22Rv1 (cell line): ENCODE data around the gene ZNF776.

ENCODE experiments used
- CTCF ChIP-seq: fragments of 450-650 bp; IDR thresholded peaks from 2 replicates; pipeline ENCODE4 v1.5.1; 2017; ENCODE audit warnings: mild to moderate bottlenecking
- ZFX ChIP-seq: fragments of 450-650 bp; IDR thresholded peaks from 2 replicates; pipeline ENCODE4 v1.6.1; 2017; ENCODE audit warnings: antibody characterized with exemption, borderline replicate concordance

GRCh38 chr19:57786906-57787305, 40.3 kb downstream of the ZNF776 start:
- no peak for TF ChIP-seq CTCF
- TF ChIP-seq ZFX: no peak
